ENCODE data around the gene PRMT2. TPM values are rescaled to one million over a fixed set of nuclear protein-coding genes. Genes with fewer than 3 reads are reported as not detected.
"Not testable (repeated sequence)": the region's sequence is repeated elsewhere in the genome, so short reads cannot be mapped to it uniquely, and the experiment has no call there.

Gene PRMT2
- total RNA-seq, 1 experiment from 2014 or later, result 139 TPM

DNA sequence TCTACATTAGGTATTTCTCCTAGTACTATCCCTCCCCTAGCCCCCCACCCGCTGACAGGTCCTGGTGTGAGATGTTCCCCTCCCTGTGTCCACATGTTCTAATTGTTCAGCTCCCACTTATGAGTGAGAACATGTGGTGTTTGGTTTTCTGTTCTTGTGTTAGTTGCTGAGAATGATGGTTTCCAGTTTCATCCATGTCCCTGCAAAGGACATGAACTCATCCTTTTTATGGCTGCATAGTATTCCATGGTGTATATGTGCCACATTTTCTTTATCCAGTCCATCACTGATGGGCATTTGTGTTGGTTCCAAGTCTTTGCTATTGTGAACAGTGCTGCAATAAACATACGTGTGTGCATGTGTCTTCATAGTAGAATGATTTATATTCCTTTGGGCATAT lies 4.6 kb upstream of the PRMT2 start:
- not testable (repeated sequence) for H3K36me3 ChIP-seq, H3K4me3 ChIP-seq, H3K27me3 ChIP-seq, DNase-seq, H3K9me3 ChIP-seq

DNA sequence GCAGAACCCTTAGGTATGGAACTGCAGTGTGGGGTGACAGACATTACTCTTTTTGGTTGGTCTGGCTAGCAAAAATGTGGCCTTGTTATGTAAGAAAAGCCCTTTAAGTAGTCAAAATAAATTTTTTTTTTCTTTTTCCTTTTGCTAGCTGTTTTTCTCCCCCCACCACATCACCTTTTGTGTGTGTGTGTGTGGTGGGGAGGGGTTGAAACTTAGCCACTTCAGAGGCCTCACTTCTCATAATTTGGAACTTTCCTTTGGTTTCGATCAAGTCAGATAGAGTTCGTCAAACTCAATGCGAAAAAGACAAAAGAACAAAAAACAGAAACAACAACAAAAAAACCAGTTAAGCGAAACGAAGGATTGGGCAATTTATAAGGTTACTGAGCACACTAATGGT lies 1.9 kb upstream of the PRMT2 start:
- no peaks in the 10 kb centered on the region for H3K27me3 ChIP-seq
- H3K4me3 ChIP-seq, result no peak overlapping the region
- DNase-seq, result no peak
- no peaks in the 10 kb centered on the region for H3K9me3 ChIP-seq
- H3K36me3 ChIP-seq, result peaks cover 7% of the 10 kb centered on the region; the same call in 1 of the 2 replicates

DNA sequence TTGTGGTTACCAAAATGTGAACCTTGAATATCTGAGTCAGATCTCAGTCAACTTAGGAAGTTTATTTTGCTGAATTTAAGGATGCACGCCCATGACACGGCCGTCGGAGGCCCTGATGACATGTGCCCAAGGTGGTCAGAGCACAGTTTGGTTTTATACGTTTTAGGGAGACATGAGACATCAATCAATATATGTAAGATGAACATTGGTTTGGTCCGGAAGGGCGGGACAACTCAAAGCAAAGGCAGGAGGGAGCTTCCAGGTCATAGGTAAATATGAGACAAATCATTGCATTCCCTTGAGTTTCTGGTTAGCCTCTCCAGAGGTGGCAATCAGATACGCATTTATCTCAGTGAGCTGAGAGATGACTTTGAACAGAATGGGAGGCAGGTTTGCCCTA lies 1.0 kb upstream of the PRMT2 start:
- Histone ChIP-seq H3K27me3 (no peaks in the 10 kb centered on the region), H3K9me3 (no peaks in the 10 kb centered on the region), H3K4me3 (peak overlapping the region; percentile 92), H3K36me3 (peaks cover 12% of the 10 kb centered on the region; the same call in 1 of the 2 replicates)
- DNase-seq, result no peak

DNA sequence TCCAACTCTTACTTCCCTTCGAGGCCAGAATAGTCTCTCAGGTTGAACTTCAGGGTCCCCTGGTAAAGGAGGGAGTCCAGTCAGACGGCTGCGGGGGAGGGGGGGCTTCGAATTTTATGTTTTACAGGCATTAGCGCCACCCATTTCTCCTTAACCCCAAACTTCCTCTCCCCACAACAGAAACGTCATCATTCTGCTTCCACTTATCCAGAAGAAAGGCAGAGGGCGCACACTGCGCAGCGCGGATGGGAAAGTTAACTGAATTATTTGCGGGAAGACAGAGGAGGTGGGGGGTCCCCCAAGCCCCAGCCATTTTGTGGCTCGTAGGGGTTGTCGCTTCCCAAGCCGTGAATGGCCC lies 529 bp upstream of the PRMT2 start:
- H3K27me3 ChIP-seq, result no peaks in the 10 kb centered on the region
- peak; percentile 77 for DNase-seq
- H3K9me3 ChIP-seq, result no peaks in the 10 kb centered on the region
- peak overlapping the region; percentile 92 for H3K4me3 ChIP-seq
- H3K36me3 ChIP-seq, result peaks cover 13% of the 10 kb centered on the region; the same call in 1 of the 2 replicates

DNA sequence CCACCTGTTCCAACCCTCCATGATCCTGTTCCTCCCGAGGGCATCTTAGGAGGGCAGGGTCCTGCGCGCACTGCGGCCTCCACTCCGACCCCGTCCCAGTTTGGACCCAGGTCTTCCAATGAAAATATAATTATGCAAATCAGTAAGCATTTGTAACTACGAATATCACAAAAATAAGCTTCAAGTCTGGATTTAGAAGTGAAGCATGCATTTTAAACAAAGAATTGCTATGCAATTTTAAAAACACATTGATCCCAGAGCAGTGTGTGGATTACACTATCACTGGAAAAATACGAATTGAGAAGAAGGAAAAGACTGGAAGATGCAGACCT lies 673 bp downstream of the PRMT2 start:
- Histone ChIP-seq H3K36me3 (peaks cover 17% of the 10 kb centered on the region), H3K27me3 (no peaks in the 10 kb centered on the region), H3K4me3 (peak overlapping the region; percentile 92), H3K9me3 (no peaks in the 10 kb centered on the region)
- no peak for DNase-seq

- H3K27me3 ChIP-seq, result no peaks in the 10 kb centered on the region
- peak overlapping the region; percentile 92 for H3K4me3 ChIP-seq
- H3K9me3 ChIP-seq, result no peaks in the 10 kb centered on the region
- no peak for DNase-seq
- H3K36me3 ChIP-seq, result peaks cover 21% of the 10 kb centered on the region
Observed at GRCh38 chr21:46636550-46637285, 1.2 kb downstream of the PRMT2 start.

GRCh38 chr21:46637952-46638746 lies 2.7 kb downstream of the PRMT2 start:
- peaks cover 31% of the 10 kb centered on the region for H3K36me3 ChIP-seq
- H3K27me3 ChIP-seq, result no peaks in the 10 kb centered on the region
- no peaks in the 10 kb centered on the region for H3K9me3 ChIP-seq
- DNase-seq, result no peak
- no peak overlapping the region for H3K4me3 ChIP-seq

DNA sequence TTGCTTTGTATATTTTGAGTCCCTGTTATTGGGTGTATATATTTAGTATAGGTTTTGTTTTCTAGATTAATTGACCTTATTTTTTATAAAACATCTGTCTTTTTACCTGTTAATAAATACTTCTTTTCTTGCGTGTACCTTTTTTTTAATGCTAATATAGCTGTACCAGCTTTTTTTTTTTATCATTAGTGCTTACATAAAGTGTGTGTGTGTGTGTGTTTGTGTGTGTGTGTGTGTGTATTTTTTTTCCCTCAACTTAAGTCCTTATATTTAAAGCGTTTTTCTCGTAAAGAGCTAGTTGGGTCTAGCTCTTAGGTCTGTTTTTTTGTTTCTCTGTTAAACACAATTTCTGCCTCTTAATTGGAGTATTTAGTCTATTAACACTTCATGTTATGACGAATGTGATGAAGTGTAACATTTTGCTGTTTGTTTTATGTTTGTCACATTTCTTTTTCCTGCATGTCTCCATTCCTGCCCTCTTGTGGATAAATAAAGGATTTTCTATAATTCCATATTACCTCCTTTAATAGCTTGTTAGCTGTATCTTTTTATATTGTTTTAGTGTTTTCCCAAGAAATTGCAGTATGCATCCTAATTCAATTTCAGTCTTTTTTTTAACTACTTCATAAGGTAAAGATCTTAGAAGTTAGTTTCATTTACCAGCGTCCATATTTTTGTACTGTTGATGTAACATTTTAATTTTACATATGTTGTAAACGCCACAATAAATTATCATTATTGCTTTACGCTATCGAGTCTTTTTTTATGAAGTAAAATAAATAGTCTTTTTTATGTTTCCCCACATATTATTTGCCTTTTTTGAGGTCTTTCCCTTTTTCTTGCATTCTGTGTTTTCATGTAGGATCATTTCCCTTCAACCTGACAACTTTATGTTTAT lies 4.3 kb downstream of the PRMT2 start:
- peaks cover 44% of the 10 kb centered on the region for H3K36me3 ChIP-seq
- DNase-seq, result no peak
- H3K27me3 ChIP-seq, result no peaks in the 10 kb centered on the region
- H3K4me3 ChIP-seq, result no peak overlapping the region
- no peaks in the 10 kb centered on the region for H3K9me3 ChIP-seq

GRCh38 chr21:46641656-46642055 lies 6.2 kb downstream of the PRMT2 start:
- H3K9me3 ChIP-seq, result no peaks in the 10 kb centered on the region
- H3K4me3 ChIP-seq, result no peak overlapping the region
- peaks cover 59% of the 10 kb centered on the region for H3K36me3 ChIP-seq
- no peaks in the 10 kb centered on the region for H3K27me3 ChIP-seq
- peak; percentile 52 for DNase-seq

DNA sequence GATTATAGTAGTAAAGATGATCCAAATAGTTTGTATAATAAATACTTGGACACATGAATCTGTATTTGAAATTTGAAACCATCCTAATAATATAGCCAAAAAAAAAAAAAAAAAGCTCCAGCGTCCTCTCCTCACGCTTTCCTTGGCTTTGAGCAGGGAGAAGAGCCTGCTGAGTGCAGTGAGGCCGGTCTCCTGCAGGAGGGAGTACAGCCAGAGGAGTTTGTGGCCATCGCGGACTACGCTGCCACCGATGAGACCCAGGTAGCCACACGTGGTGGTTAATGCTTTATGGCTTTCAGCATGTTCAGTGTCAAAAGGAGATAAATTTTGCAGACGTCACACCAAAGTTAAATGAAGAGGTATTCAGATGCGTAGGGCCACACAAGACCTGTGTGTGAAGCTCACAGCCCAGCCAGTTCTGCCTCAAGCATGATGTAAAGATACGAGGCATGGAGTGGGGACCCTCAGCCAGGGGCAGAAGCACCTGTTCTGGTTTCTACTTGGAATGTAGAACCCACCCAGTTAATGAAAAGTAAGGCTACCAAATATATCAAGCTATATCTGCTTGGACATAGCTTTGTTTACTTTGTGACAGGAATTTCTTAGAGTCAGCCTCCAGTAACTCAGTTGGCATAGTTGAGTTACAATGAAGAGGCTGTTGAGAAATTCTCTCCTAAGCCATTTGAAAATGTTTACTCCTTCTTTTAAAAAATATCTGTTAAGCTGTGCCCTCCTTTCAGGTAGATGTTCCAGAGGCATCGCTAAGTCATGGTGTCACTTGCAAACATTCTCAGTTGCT lies 8.1 kb downstream of the PRMT2 start:
- no peaks in the 10 kb centered on the region for H3K9me3 ChIP-seq
- no peaks in the 10 kb centered on the region for H3K27me3 ChIP-seq
- DNase-seq, result no peak
- no peak overlapping the region for H3K4me3 ChIP-seq
- H3K36me3 ChIP-seq, result peaks cover 71% of the 10 kb centered on the region

DNA sequence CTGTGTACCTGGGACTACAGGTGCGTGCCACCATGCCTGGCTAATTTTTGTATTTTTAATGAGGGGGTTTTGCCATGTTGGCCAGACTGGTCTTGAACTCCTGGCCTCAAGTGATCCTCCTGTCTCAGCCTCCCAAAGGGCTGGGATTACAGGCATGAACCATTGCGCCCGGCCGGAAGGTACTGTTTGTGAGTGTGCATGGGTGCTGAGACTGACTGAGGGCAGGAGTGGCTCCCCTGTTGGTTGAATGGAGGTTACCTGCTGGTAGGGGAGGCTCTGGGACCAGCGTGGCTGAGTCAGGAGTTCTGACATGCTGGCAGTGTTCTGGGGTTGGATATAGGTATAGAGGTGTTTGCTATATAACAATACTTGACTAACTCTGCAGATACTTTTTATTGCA lies 10.4 kb downstream of the PRMT2 start:
- H3K36me3 ChIP-seq, result peaks cover 85% of the 10 kb centered on the region
- no peaks in the 10 kb centered on the region for H3K27me3 ChIP-seq
- DNase-seq, result no peak
- no peaks in the 10 kb centered on the region for H3K9me3 ChIP-seq
- H3K4me3 ChIP-seq, result no peak overlapping the region

- Histone ChIP-seq H3K36me3 (peaks cover 86% of the 10 kb centered on the region), H3K9me3 (no peaks in the 10 kb centered on the region), H3K27me3 (no peaks in the 10 kb centered on the region), H3K4me3 (no peak overlapping the region)
- DNase-seq, result no peak
Observed at GRCh38 chr21:46646541-46647154, 11.2 kb downstream of the PRMT2 start.

GRCh38 chr21:46648539-46648938 lies 13.1 kb downstream of the PRMT2 start:
- peaks cover 93% of the 10 kb centered on the region for H3K36me3 ChIP-seq

DNA sequence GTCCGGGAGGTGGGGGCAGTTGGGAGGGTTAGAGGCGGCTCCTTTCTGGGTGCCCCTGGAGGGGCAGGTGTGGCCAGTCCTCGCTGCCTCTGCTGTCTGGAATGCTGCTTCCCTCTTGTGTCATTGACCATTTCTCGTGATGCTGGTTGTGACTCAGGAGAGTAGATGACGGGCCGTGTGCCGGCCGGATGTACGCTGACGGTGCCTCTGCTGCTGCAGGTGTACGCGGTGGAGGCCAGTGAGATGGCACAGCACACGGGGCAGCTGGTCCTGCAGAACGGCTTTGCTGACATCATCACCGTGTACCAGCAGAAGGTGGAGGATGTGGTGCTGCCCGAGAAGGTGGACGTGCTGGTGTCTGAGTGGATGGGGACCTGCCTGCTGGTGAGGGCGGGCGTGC lies 13.9 kb downstream of the PRMT2 start:
- Histone ChIP-seq H3K27me3 (no peaks in the 10 kb centered on the region), H3K36me3 (peaks cover 93% of the 10 kb centered on the region), H3K9me3 (peaks cover 1% of the 10 kb centered on the region; the same call in 1 of the 2 replicates), H3K4me3 (no peak overlapping the region)
- DNase-seq, result no peak

More at GRCh38 chr21:46648539-46648938, 13.1 kb downstream of the PRMT2 start:
- Histone ChIP-seq H3K4me3 (no peak overlapping the region), H3K9me3 (no peaks in the 10 kb centered on the region), H3K27me3 (no peaks in the 10 kb centered on the region)
- no peak for DNase-seq

DNA sequence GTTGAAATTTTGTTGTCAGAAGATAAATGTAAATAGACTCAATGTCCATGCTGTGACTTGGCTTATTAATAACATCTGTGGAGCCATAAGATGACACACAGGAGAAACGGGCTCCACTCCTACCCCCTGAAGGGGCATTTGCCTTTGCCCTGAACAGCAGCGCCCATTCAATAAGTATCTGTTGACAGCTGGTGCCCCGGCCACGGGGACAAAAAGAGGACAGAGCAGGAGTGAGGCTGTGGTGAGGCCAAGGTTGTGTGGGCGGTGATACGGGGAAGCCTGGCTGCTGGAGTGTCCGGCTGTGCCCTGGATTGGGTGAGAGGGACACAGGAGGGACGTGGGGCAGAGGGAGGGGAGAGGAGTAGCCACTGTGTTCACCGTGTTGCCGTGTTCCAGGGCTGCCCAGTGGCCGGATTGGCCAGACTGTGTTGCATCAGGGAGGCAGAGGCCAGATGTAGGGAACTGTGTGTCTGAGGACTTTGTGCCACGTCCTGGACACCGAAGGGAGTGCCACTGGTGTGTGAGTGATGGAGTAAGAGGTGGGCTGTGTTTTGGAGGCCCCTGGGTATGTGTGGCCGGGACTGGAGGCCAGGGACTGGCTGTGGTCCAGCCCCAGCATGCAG lies 15.1 kb downstream of the PRMT2 start:
- Histone ChIP-seq H3K4me3 (no peak overlapping the region), H3K9me3 (peaks cover 14% of the 10 kb centered on the region), H3K27me3 (no peaks in the 10 kb centered on the region), H3K36me3 (peaks cover 96% of the 10 kb centered on the region)
- no peak for DNase-seq

DNA sequence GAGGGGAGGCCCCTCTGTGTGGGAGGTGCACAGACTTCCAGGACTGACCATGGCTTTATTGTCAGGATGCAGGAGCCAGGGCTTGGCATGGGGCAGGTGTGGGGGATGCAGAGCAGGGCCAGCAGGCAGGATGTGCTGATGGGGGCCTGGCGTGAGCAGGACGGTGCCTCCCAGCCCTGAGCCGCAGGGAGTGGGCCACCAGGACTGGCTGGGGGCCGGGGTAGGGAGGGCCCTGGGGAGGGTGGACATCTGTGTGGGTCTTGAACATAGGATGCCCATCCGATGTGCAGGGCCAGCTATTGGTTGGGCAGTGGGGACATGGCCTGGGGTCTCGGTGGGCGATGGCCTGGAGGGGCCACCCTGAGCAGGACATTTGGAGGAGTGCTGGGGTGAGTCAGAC lies 15.6 kb downstream of the PRMT2 start:
- DNase-seq, result no peak
- no peak overlapping the region for H3K4me3 ChIP-seq
- H3K9me3 ChIP-seq, result peaks cover 15% of the 10 kb centered on the region
- H3K27me3 ChIP-seq, result no peaks in the 10 kb centered on the region
- H3K36me3 ChIP-seq, result peaks cover 93% of the 10 kb centered on the region
